Hepatocyte (in vitro differentiated cells): ENCODE results near the gene CD37.

ENCODE experiments used
- EZH2 ChIP-seq: fragments of 200-600 bp; sonication (generic); IDR thresholded peaks from 2 replicates; pipeline ENCODE4 v1.6.1; 2016; ENCODE audit warnings: antibody characterized with exemption, mild to moderate bottlenecking, borderline replicate concordance
- EZH2phosphoT487 ChIP-seq: fragments of 200-600 bp; sonication (generic); IDR thresholded peaks from one replicate; pipeline ENCODE4 v1.6.1; 2018; ENCODE audit warnings: antibody characterized with exemption, mild to moderate bottlenecking, low read depth, moderate library complexity; ENCODE audit not compliant: unreplicated experiment, severe bottlenecking
- TF ChIP-seq, protein P1 (sequence below): fragments of 200-600 bp; sonication (generic); IDR thresholded peaks from 2 replicates; pipeline ENCODE4 v1.5.1; 2016; ENCODE audit warnings: antibody characterized with exemption, mild to moderate bottlenecking; ENCODE audit not compliant: poor library complexity

DNA sequence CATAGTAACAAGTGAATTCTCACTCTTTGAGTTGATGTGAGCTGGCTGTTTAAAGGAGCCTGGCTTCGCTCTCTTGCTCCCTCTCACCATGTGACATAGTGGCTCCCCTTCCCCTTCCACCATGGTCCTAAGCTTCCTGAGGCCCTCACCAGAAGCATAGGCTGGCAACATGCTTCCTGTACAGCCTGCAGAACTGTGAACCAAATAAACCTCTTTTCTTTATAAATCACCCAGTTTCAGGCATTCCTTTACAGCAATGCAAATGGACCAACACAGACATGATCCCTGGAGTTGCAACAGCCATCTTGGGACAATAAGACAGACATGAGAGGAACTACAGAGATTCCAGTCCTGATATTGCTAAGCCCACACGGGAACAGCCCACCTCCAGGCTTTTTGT is 14.4 kb downstream of the CD37 start:
- TF ChIP-seq, protein P1, sequence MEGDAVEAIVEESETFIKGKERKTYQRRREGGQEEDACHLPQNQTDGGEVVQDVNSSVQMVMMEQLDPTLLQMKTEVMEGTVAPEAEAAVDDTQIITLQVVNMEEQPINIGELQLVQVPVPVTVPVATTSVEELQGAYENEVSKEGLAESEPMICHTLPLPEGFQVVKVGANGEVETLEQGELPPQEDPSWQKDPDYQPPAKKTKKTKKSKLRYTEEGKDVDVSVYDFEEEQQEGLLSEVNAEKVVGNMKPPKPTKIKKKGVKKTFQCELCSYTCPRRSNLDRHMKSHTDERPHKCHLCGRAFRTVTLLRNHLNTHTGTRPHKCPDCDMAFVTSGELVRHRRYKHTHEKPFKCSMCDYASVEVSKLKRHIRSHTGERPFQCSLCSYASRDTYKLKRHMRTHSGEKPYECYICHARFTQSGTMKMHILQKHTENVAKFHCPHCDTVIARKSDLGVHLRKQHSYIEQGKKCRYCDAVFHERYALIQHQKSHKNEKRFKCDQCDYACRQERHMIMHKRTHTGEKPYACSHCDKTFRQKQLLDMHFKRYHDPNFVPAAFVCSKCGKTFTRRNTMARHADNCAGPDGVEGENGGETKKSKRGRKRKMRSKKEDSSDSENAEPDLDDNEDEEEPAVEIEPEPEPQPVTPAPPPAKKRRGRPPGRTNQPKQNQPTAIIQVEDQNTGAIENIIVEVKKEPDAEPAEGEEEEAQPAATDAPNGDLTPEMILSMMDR: no peak
- TF ChIP-seq EZH2 (no peak), EZH2phosphoT487 (no peak)
